ENCODE data around the gene OCLN. TPM values are rescaled to one million over a fixed set of nuclear protein-coding genes. Genes with fewer than 3 reads are reported as not detected.

Gene OCLN
- total and polyA plus RNA-seq, 2 experiments from 2014 or later, result 14.3 to 61.6 TPM

DNA sequence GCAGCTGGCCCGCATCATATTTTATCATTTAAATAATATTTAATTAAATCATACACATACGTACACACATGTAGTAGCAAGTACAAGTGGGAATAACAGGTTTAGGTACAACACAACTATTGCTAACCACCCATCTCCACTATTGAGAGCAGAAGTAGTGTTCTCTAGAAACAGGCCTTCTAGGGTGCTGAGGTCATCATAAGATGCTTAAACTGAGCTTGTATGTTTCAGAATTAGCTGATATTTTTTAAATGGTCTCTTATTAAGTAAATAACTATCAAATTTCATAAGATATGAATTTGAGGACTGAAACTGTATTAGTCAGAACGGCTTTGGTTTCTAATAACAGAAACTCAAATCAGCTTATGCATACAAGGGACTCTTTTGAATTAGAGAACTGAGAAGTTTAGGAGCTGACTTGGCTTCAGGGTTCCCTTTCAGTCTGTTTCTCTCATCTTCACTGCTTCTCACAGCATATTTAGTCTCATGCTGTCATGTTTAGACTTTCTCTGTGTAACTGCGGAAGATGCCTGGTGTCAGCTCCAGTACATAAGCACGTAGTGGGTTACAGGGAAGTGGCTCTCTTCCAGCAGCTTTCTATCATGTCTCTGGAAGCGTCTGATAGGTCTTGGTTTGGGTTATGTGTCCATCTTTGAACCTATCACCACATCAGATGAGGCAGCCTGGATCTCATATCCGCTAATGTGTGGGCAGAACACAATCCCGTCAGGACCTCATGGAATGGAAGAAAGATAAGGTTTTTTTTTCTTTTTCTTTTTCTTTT, 25.0 kb upstream of the OCLN start:
- Histone ChIP-seq H3K27me3 (ENCODE audit: insufficient read depth) (no peaks in the 10 kb centered on the region), H2AFZ (no peak overlapping the region), H3K27ac (ENCODE audit: low read depth) (no peak overlapping the region), H3K79me2 (replicated peaks; ENCODE audit: insufficient read depth) (no peaks in the 10 kb centered on the region), H3K4me1 (ENCODE audit: insufficient read depth) (no peaks in the 10 kb centered on the region), H3F3A (replicated peaks; ENCODE audit: low read depth) (no peaks in the 10 kb centered on the region), H3K4me2 (no peak overlapping the region), H3K4me3 (no peak overlapping the region), H4K20me1 (replicated peaks; ENCODE audit: insufficient read depth) (no peaks in the 10 kb centered on the region), H3K36me3 (ENCODE audit: insufficient read depth) (no peaks in the 10 kb centered on the region), H3K9me2 (ENCODE audit: insufficient read depth) (no peaks in the 10 kb centered on the region)
- no peaks in the 10 kb centered on the region; the same call in 2 of the 3 replicates for H3K9me3 Mint-ChIP-seq
- no peaks in the 10 kb centered on the region for H3K27me3 Mint-ChIP-seq (ENCODE audit: insufficient read depth, low read depth, poor library complexity)
- ATAC-seq (no peak), DNase-seq (ENCODE audit: low spot score) (no peak)
- TF ChIP-seq EZH2phosphoT487 (IDR thresholded peaks at IDR 0.05; ENCODE audit: unreplicated experiment) (no peak), JUNB (IDR thresholded peaks at IDR 0.05; ENCODE audit: unreplicated experiment) (no peak), NANOG (IDR thresholded peaks at IDR 0.05; ENCODE audit: borderline replicate concordance) (no peak), REST (IDR thresholded peaks at IDR 0.05; ENCODE audit: unreplicated experiment) (no peak), CTCF (conservative IDR thresholded peaks at IDR 0.05; ENCODE audit: low read depth in 2 of 2) (no peak), EZH2 (IDR thresholded peaks at IDR 0.05; ENCODE audit: low read depth, unreplicated experiment) (no peak), ZNF331 (CRISPR knock-in tag; IDR thresholded peaks at IDR 0.05; ENCODE audit: low read depth) (no peak), CREB1 (CRISPR knock-in tag; IDR thresholded peaks at IDR 0.05; ENCODE audit: low read depth) (no peak), POLR2AphosphoS5 (IDR thresholded peaks at IDR 0.05; ENCODE audit: low read depth) (no peak), ZNF114 (CRISPR knock-in tag; IDR thresholded peaks at IDR 0.05) (no peak), STAT1 (IDR thresholded peaks at IDR 0.05; ENCODE audit: unreplicated experiment) (no peak)
- TF ChIP-seq, protein P1, sequence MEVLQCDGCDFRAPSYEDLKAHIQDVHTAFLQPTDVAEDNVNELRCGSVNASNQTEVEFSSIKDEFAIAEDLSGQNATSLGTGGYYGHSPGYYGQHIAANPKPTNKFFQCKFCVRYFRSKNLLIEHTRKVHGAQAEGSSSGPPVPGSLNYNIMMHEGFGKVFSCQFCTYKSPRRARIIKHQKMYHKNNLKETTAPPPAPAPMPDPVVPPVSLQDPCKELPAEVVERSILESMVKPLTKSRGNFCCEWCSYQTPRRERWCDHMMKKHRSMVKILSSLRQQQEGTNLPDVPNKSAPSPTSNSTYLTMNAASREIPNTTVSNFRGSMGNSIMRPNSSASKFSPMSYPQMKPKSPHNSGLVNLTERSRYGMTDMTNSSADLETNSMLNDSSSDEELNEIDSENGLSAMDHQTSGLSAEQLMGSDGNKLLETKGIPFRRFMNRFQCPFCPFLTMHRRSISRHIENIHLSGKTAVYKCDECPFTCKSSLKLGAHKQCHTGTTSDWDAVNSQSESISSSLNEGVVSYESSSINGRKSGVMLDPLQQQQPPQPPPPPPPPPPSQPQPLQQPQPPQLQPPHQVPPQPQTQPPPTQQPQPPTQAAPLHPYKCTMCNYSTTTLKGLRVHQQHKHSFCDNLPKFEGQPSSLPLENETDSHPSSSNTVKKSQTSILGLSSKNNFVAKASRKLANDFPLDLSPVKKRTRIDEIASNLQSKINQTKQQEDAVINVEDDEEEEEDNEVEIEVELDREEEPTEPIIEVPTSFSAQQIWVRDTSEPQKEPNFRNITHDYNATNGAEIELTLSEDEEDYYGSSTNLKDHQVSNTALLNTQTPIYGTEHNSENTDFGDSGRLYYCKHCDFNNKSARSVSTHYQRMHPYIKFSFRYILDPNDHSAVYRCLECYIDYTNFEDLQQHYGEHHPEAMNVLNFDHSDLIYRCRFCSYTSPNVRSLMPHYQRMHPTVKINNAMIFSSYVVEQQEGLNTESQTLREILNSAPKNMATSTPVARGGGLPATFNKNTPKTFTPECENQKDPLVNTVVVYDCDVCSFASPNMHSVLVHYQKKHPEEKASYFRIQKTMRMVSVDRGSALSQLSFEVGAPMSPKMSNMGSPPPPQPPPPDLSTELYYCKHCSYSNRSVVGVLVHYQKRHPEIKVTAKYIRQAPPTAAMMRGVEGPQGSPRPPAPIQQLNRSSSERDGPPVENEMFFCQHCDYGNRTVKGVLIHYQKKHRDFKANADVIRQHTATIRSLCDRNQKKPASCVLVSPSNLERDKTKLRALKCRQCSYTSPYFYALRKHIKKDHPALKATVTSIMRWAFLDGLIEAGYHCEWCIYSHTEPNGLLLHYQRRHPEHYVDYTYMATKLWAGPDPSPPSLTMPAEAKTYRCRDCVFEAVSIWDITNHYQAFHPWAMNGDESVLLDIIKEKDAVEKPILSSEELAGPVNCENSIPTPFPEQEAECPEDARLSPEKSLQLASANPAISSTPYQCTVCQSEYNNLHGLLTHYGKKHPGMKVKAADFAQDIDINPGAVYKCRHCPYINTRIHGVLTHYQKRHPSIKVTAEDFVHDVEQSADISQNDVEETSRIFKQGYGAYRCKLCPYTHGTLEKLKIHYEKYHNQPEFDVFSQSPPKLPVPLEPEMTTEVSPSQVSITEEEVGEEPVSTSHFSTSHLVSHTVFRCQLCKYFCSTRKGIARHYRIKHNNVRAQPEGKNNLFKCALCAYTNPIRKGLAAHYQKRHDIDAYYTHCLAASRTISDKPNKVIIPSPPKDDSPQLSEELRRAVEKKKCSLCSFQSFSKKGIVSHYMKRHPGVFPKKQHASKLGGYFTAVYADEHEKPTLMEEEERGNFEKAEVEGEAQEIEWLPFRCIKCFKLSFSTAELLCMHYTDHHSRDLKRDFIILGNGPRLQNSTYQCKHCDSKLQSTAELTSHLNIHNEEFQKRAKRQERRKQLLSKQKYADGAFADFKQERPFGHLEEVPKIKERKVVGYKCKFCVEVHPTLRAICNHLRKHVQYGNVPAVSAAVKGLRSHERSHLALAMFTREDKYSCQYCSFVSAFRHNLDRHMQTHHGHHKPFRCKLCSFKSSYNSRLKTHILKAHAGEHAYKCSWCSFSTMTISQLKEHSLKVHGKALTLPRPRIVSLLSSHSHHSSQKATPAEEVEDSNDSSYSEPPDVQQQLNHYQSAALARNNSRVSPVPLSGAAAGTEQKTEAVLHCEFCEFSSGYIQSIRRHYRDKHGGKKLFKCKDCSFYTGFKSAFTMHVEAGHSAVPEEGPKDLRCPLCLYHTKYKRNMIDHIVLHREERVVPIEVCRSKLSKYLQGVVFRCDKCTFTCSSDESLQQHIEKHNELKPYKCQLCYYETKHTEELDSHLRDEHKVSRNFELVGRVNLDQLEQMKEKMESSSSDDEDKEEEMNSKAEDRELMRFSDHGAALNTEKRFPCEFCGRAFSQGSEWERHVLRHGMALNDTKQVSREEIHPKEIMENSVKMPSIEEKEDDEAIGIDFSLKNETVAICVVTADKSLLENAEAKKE (CRISPR knock-in tag; IDR thresholded peaks at IDR 0.05), result no peak
- TF ChIP-seq, protein P2, sequence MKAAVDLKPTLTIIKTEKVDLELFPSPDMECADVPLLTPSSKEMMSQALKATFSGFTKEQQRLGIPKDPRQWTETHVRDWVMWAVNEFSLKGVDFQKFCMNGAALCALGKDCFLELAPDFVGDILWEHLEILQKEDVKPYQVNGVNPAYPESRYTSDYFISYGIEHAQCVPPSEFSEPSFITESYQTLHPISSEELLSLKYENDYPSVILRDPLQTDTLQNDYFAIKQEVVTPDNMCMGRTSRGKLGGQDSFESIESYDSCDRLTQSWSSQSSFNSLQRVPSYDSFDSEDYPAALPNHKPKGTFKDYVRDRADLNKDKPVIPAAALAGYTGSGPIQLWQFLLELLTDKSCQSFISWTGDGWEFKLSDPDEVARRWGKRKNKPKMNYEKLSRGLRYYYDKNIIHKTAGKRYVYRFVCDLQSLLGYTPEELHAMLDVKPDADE (IDR thresholded peaks at IDR 0.05), result no peak
- no peaks in the 10 kb centered on the region for H3K4me1 Mint-ChIP-seq
- H3K4me3 Mint-ChIP-seq, result no peak overlapping the region
- no peaks in the 10 kb centered on the region for H3K36me3 Mint-ChIP-seq (ENCODE audit: low read depth)
- no peak overlapping the region for H3K27ac Mint-ChIP-seq

Data from GM23338 (cell line).